DMS114 treated with DMSO at 0.1 percent for 48 hours (cell line): Measurements from ENCODE around the gene LAMB1.

ENCODE experiments used
- DNase-seq: peaks from one replicate; lab custom pipeline; 2025; ENCODE audit not compliant: unreplicated experiment; lab: John Stamatoyannopoulos, UW

Gene LAMB1

DNA sequence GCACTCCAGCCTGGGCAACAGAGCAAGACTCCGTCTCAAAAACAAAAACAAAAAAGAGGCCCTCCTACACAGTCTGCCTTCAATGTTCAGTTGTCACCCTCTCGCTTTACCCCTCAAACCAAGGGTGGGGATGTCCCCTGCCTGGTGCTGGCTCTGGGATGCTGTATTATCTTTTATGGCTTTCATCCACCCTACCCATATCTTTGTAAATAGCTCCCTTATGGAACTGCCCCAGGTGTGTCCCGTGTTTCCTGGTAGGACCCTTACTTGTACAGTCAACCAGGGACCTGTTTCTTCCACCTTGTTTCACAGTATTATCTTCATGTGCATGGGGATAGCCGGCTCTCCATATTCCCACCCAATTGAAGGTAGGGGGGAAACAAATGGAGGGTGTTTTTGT lies 15.7 kb upstream of the LAMB1 start:
- DNase-seq, result no peak

GRCh38 chr7:108017776-108018151 lies 14.8 kb upstream of the LAMB1 start:
- no peak for DNase-seq

- DNase-seq, result peak; percentile 5
Observed at GRCh38 chr7:108016841-108017775, 14.1 kb upstream of the LAMB1 start.

GRCh38 chr7:108015740-108016139 lies 12.8 kb upstream of the LAMB1 start:
- no peak for DNase-seq

- no peak for DNase-seq
Observed at GRCh38 chr7:108014747-108015682, 12.1 kb upstream of the LAMB1 start.

- DNase-seq, result no peak
Observed at GRCh38 chr7:108014215-108014614, 11.3 kb upstream of the LAMB1 start.

DNA sequence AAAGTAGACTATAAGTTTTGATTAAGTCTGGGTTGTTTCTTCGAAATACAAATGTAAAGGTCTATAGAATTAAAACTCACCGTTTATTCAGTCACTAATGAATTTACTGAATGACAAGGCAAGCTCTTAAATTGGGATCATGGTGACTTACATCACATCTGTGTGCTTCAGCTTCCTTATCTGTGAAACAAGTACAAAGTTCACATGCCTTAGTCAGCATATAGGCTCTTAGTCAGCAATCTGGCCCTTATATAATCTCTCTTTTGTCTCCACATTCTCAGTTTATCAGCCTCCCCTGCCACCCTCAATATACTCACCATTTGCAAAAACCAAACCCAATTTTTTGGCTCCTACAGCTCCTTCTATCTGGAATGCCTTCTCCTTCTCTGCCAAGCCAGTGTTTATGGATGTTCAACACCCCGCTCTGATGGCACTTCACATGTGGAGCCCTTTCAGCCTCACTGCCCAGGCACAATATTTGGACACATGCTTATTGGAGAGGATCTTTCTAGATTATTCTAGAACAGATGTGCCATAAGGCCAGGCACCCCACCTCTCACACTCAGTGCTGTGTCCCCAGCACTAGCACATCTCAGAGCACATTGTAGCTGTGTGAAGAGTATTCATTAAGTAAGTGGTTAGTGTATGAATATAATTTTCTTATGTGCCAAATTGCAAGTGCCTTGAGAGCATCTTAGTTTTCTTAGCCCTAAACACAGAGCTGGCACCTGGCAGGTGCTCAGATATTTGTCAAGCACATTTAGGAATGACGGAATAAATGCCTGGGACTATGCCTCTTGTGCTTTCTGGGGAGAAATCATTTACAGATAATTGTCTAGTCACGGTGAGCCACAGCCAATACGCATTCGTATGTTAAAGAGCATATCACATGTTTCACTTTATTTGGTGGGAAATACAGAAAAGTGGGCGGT lies 9.8 kb upstream of the LAMB1 start:
- no peak for DNase-seq

DNA sequence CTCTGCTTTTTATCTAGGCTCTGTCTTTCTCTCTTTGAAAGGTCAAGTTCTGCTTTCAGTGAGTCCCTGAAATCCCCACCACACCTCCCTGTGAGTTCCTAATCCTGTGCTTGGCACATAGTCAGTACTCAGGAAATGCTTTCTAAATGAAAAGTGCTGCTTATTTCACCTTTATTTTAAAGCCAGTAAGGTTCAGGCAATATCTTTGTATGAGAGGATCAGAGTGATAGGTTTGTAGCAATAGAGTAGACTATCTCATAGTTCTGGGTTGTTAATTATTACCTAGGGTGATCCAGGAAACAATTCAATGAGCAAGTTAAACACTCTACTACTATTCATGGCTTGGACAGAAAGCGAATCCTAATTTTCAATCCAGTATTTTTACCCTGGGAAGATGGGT lies 7.4 kb upstream of the LAMB1 start:
- DNase-seq, result no peak

- no peak for DNase-seq
Observed at GRCh38 chr7:108009873-108010272, 6.9 kb upstream of the LAMB1 start.

- no peak for DNase-seq
Observed at GRCh38 chr7:108008827-108009226, 5.9 kb upstream of the LAMB1 start.

GRCh38 chr7:108008240-108008639 lies 5.3 kb upstream of the LAMB1 start:
- no peak for DNase-seq

DNA sequence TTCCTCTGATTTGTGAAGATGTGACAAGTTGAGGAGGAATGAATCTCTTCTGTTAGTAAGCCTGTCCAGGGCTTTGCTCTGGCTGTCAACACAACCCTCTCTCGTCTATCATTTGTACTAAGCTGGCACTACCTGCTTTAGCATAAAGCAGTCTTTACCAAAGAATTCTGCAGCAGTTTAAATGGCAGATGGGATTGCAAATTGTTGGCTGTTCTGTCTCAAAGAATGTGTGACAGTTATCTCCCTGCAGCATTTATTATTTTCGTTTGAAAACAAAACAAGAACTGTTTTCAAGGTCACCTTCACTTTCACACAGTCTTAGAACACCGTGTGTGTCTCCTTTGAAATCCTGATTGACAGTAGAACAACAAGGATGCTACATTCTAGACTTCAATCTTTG lies 4.8 kb upstream of the LAMB1 start:
- DNase-seq, result no peak

DNA sequence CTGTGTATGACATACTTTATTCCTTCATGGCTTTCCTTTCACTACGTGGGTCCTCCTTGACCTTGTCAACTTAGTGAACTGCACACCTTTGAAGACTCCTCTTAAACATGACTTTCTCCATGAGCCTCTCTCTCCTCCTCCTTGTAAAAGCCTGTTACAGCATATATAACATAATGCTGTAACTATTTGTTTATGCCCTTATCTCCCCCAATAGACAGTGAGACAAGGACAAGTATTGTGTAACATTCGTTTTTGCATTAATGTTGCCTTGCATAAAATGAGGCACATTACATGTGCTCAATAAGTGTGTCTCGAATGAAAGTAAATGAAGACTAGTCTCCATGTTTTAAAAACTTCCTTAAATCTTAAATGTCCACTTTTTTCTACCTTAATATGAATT lies 4.3 kb upstream of the LAMB1 start:
- DNase-seq, result no peak

GRCh38 chr7:108004220-108005142 lies 1.5 kb upstream of the LAMB1 start:
- DNase-seq, result no peak

GRCh38 chr7:108003599-108003935 lies 606 bp upstream of the LAMB1 start:
- DNase-seq, result no peak

GRCh38 chr7:108001764-108002725 lies 916 bp downstream of the LAMB1 start:
- DNase-seq, result peak; percentile 7

DNA sequence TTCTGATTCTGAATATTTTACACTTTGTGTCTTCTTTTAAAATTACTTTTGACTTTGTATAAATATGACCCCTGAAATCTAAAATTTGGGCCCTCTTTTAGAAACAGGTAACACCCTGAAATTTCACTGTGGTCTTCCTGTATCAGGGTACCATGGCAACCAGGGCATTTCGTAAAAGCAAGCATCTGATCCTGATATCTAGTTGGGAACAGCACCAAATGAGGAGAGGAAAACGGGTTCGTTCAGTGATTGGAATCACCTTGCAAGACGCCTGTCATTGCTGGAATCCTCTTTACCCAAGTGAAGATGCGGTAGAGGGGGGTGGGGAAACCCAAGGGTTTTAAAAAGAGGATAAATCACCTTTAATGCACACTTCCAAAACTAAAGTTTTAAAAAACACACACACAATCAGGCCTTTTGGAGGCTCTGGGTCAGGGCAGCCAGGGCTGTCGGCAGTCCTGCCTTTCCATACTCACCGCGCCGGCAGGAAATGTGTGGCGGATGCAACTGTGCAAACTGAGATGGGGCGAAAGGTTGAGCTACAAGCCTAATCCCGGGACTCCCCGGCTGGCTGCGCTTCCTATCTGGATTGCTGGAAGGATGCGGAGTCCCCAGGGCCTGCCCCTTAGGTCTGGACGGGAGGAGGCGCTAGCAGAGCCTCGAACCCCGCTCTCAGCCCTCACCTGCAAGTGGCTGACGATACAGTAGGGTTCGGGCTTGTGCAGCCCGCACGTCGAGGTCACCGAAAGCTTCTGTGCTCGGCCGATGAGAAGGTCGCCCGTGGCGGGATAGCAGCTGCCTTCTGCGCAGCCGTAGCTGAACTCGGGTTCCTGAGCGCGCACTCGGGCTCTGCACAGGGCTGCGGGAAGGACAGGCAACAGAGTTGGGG lies 1.8 kb downstream of the LAMB1 start:
- no peak for DNase-seq
